HuH-7 (cell line): ENCODE measurements around the gene CWF19L1.
"Not testable (repeated sequence)": the region's sequence is repeated elsewhere in the genome, so short reads cannot be mapped to it uniquely, and the experiment has no call there.

Source experiments
- DNase-seq: peaks from one replicate; pipeline ENCODE4 v3.0.0; 2011; ENCODE audit warnings: low spot score

Gene CWF19L1

GRCh38 chr10:100267239-100268104, at the start of gene CWF19L1:
Gene CWF19L1 (minus strand): TSS chr10:100267638. CDS start chr10:100267593, 45 bp downstream.
- DNase-seq = peak; percentile 83

- DNase-seq = no peak
Measured at GRCh38 chr10:100315615-100316014, 48.2 kb upstream of the CWF19L1 start.

GRCh38 chr10:100311298-100311697, 43.9 kb upstream of the CWF19L1 start:
- DNase-seq = no peak

GRCh38 chr10:100307684-100308083, 40.2 kb upstream of the CWF19L1 start:
- no peak for DNase-seq

- DNase-seq = no peak
Measured at GRCh38 chr10:100306861-100307260, 39.4 kb upstream of the CWF19L1 start.

GRCh38 chr10:100304414-100304813, 37.0 kb upstream of the CWF19L1 start:
- no peak for DNase-seq

GRCh38 chr10:100303724-100304319, 36.4 kb upstream of the CWF19L1 start:
- DNase-seq = peak; percentile 47

GRCh38 chr10:100301123-100301522, 33.7 kb upstream of the CWF19L1 start:
- not testable (repeated sequence) for DNase-seq

- DNase-seq = no peak
Measured at GRCh38 chr10:100297242-100297641, 29.8 kb upstream of the CWF19L1 start.

- DNase-seq = no peak
Measured at GRCh38 chr10:100293066-100293465, 25.6 kb upstream of the CWF19L1 start.

- not testable (repeated sequence) for DNase-seq
Measured at GRCh38 chr10:100292300-100292699, 24.9 kb upstream of the CWF19L1 start.

- no peak for DNase-seq
Measured at GRCh38 chr10:100291356-100291755, 23.9 kb upstream of the CWF19L1 start.

- no peak for DNase-seq
Measured at GRCh38 chr10:100289641-100290040, 22.2 kb upstream of the CWF19L1 start.

- DNase-seq = no peak
Measured at GRCh38 chr10:100288196-100288595, 20.8 kb upstream of the CWF19L1 start.

- DNase-seq = no peak
Measured at GRCh38 chr10:100287756-100288155, 20.3 kb upstream of the CWF19L1 start.

GRCh38 chr10:100286051-100287033, 18.9 kb upstream of the CWF19L1 start, which contains the start of gene BLOC1S2:
Gene BLOC1S2 (minus strand): TSS chr10:100286680. CDS start chr10:100286659, 21 bp downstream.
- peak; percentile 97 for DNase-seq

GRCh38 chr10:100285326-100285725, 17.9 kb upstream of the CWF19L1 start:
- DNase-seq = not testable (repeated sequence)

GRCh38 chr10:100282907-100283306, 15.5 kb upstream of the CWF19L1 start:
- no peak for DNase-seq

GRCh38 chr10:100276971-100277370, 9.5 kb upstream of the CWF19L1 start:
- not testable (repeated sequence) for DNase-seq

- no peak for DNase-seq
Measured at GRCh38 chr10:100265821-100266485, 1.5 kb downstream of the CWF19L1 start.

- no peak for DNase-seq
Measured at GRCh38 chr10:100254191-100254590, 13.2 kb downstream of the CWF19L1 start.
